ENCODE measurements around the gene SLC66A2. TPM values are rescaled to one million over a fixed set of nuclear protein-coding genes. Genes with fewer than 3 reads are reported as not detected.

SLC66A2 gene
- total and polyA plus RNA-seq, 9 donors, result 2.1 to 31.1 (median 27.0) TPM

- 60 to 97% (median 97%) methylated on average over 3 of the region's 3 CpGs for WGBS, 3 donors
- H3K9me3 ChIP-seq, result no peaks in the 10 kb centered on the region
- no peak overlapping the region for H3K27ac ChIP-seq
- no peak for TF ChIP-seq CTCF (IDR thresholded peaks at IDR 0.05)
- TF ChIP-seq EP300 (IDR thresholded peaks at IDR 0.05), result no peak
- TF ChIP-seq POLR2A (IDR thresholded peaks at IDR 0.05), result no peak
- H3K27me3 ChIP-seq, result no peaks in the 10 kb centered on the region
- intact Hi-C loops (cut with DNase I), result no loop called here
- no peak for DNase-seq
- no peak overlapping the region for H3K4me3 ChIP-seq
- H3K36me3 ChIP-seq, result no peaks in the 10 kb centered on the region
- no peaks in the 10 kb centered on the region for H3K4me1 ChIP-seq (ENCODE audit: insufficient read depth)
These were observed 54.7 kb downstream of the SLC66A2 start for GRCh38 chr18:79896738-79897137.

- Histone ChIP-seq H3K27ac (no peak overlapping the region), H3K9me3 (peaks cover 0 to 3% of the 10 kb centered on the region in 2 donors), H3K36me3 (no peaks in the 10 kb centered on the region), H3K4me1 (ENCODE audit: insufficient read depth) (no peaks in the 10 kb centered on the region), H3K27me3 (no peaks in the 10 kb centered on the region), H3K4me3 (no peak overlapping the region)
- WGBS, 3 donors, result 86 to 89% (median 87%) methylated on average over 5 of the region's 5 CpGs
- TF ChIP-seq POLR2A (IDR thresholded peaks at IDR 0.05) (no peak), CTCF (IDR thresholded peaks at IDR 0.05) (no peak), EP300 (IDR thresholded peaks at IDR 0.05) (no peak)
- intact Hi-C loops (cut with DNase I), result no loop called here
- DNase-seq, result no peak
These were observed 60.8 kb downstream of the SLC66A2 start for GRCh38 chr18:79890674-79891073.

DNA sequence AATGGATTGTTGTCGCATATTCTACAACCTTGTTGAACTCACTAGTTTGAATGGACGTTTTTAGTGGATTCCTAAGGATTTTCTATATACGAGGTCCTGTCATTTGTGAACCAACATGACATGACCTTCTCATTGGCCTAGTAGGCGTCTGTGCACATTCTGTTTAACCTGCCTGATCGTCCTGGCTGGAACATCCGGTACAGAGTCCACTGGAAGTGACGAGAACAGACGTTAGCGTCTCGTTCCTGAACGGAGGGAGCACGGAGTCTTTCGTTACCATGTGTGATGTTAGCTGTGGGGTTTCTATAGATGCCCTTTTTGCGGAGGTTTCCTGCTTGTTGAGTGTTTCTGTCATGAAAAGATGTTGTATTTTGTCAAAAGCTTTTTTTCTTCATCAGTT, 61.9 kb downstream of the SLC66A2 start:
- intact Hi-C loops (cut with DNase I), result no loop called here
- Histone ChIP-seq H3K9me3 (peaks cover 0 to 3% of the 10 kb centered on the region in 2 donors), H3K36me3 (no peaks in the 10 kb centered on the region), H3K27me3 (no peaks in the 10 kb centered on the region), H3K4me1 (ENCODE audit: insufficient read depth) (no peaks in the 10 kb centered on the region), H3K4me3 (no peak overlapping the region), H3K27ac (no peak overlapping the region)
- 91 to 93% (median 93%) methylated on average over 14 of the region's 14 CpGs for WGBS, 3 donors
- no peak for DNase-seq
- no peak for TF ChIP-seq POLR2A (IDR thresholded peaks at IDR 0.05)
- TF ChIP-seq CTCF (IDR thresholded peaks at IDR 0.05), result no peak
- TF ChIP-seq EP300 (IDR thresholded peaks at IDR 0.05), result no peak

- Histone ChIP-seq H3K36me3 (no peaks in the 10 kb centered on the region), H3K27ac (no peak overlapping the region), H3K27me3 (no peaks in the 10 kb centered on the region), H3K4me1 (ENCODE audit: insufficient read depth) (no peaks in the 10 kb centered on the region), H3K9me3 (peaks cover 0 to 3% of the 10 kb centered on the region in 2 donors), H3K4me3 (no peak overlapping the region)
- WGBS, 3 donors, result 90 to 92% (median 91%) methylated on average over 15 to 16 of the region's 16 CpGs
- no peak for DNase-seq
- TF ChIP-seq POLR2A (IDR thresholded peaks at IDR 0.05) (no peak), CTCF (IDR thresholded peaks at IDR 0.05) (no peak), EP300 (IDR thresholded peaks at IDR 0.05) (no peak)
- intact Hi-C loops (cut with DNase I), result no loop called here
These were observed 63.4 kb downstream of the SLC66A2 start for GRCh38 chr18:79888016-79888415.
